OCI-LY1 (cell line): Measurements from ENCODE around the gene HSBP1L1.
"Not testable (repeated sequence)": the region's sequence is repeated elsewhere in the genome, so short reads cannot be mapped to it uniquely, and the experiment has no call there.

Experiments
- H2AFZ ChIP-seq: fragments of 200-600 bp; sonication (generic), shearing (Covaris generic); 2 replicates; pipeline ENCODE4 v1.6.0; 2014; ENCODE audit warnings: antibody characterized with exemption, mild to moderate bottlenecking, low read length
- H3F3A ChIP-seq: fragments of 200-600 bp; sonication (generic), shearing (Covaris generic); 2 replicates; pipeline ENCODE4 v1.6.0; 2014; ENCODE audit warnings: mild to moderate bottlenecking, antibody characterized with exemption, low read length, moderate library complexity; ENCODE audit not compliant: insufficient read depth
- H3K27ac ChIP-seq: fragments of 200-600 bp; sonication (generic); 2 replicates; pipeline ENCODE4 v1.5.1; 2014; ENCODE audit warnings: low read length, mixed run types, mild to moderate bottlenecking, low read depth; ENCODE audit not compliant: poor library complexity, severe bottlenecking
- H3K27me3 ChIP-seq: fragments of 200-600 bp; sonication (generic); 2 replicates; pipeline ENCODE4 v1.6.0; 2014; ENCODE audit warnings: antibody characterized with exemption, mild to moderate bottlenecking, low read length, moderate library complexity; ENCODE audit not compliant: insufficient read depth
- H3K36me3 ChIP-seq: fragments of 200-600 bp; sonication (generic); 2 replicates; pipeline ENCODE4 v1.6.1; 2014; ENCODE audit warnings: mild to moderate bottlenecking, antibody characterized with exemption, low read length, moderate library complexity, mixed read lengths; ENCODE audit not compliant: insufficient read depth
- H3K4me1 ChIP-seq: fragments of 200-600 bp; sonication (generic); 2 replicates; pipeline ENCODE4 v1.5.1; 2014; ENCODE audit warnings: mild to moderate bottlenecking, low read length, moderate library complexity; ENCODE audit not compliant: insufficient read depth, severe bottlenecking
- H3K4me2 ChIP-seq: fragments of 200-600 bp; sonication (generic), shearing (Covaris generic); 2 replicates; pipeline ENCODE4 v1.6.1; 2014; ENCODE audit warnings: low read length
- H3K4me3 ChIP-seq: fragments of 200-600 bp; sonication (generic); 2 replicates; pipeline ENCODE4 v1.5.1; 2014; ENCODE audit warnings: low read length, low read depth, mild to moderate bottlenecking, mixed read lengths; ENCODE audit not compliant: poor library complexity, severe bottlenecking
- H3K79me2 ChIP-seq: fragments of 200-600 bp; shearing (Covaris generic); 2 replicates; pipeline ENCODE4 v1.6.1; 2016; ENCODE audit warnings: mixed run types, low read length, mixed read lengths; ENCODE audit not compliant: insufficient read depth
- H3K9ac ChIP-seq: fragments of 200-600 bp; sonication (generic), shearing (Covaris generic); 2 replicates; pipeline ENCODE4 v1.6.1; 2014; ENCODE audit warnings: mild to moderate bottlenecking, low read length, mixed read lengths
- H3K9me2 ChIP-seq: fragments of 200-600 bp; sonication (generic), shearing (Covaris generic); 2 replicates; pipeline ENCODE4 v1.6.1; 2014; ENCODE audit warnings: low read depth, mild to moderate bottlenecking, low read length, mixed read lengths
- H3K9me3 ChIP-seq: fragments of 200-600 bp; shearing (Covaris generic); 2 replicates; pipeline ENCODE4 v1.6.1; 2014; ENCODE audit warnings: low read length, mixed read lengths
- H4K20me1 ChIP-seq: fragments of 200-600 bp; sonication (generic), shearing (Covaris generic); 2 replicates; pipeline ENCODE4 v1.6.0; 2016; ENCODE audit warnings: mild to moderate bottlenecking, low read length; ENCODE audit not compliant: insufficient read depth
- EZH2 ChIP-seq: fragments of 200-600 bp; sonication (generic), shearing (Covaris generic); IDR thresholded peaks from 2 replicates; pipeline ENCODE4 v1.8.0; 2017; ENCODE audit warnings: borderline replicate concordance, mixed run types, mild to moderate bottlenecking, antibody characterized with exemption, low read length, moderate library complexity, mixed read lengths
- TF ChIP-seq, protein P1 (sequence below): fragments of 200-600 bp; sonication (generic), shearing (Covaris generic); IDR thresholded peaks from 2 replicates; pipeline ENCODE4 v1.5.1; 2017; ENCODE audit warnings: mild to moderate bottlenecking, antibody characterized with exemption, low read length, moderate library complexity, mixed read lengths

Gene HSBP1L1

DNA sequence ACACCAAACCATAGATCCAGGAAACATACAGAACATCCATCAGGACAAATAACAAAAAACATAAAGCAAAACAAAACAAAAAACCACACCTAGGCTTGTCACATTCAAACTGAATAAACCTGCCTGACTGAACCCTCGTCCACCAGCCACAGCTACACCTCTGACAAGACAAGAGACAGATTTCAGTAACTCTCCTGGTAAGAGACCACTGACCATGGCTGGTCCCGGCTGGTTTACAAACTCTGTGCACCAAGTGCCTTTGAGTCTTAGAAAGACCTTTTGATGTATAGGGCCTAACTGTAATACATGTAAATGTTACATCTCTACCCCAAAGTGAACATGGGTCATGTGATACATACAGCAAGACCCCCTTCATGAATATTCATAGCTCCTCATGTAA is 8.2 kb upstream of the HSBP1L1 start:
- H4K20me1 ChIP-seq = no peaks in the 10 kb centered on the region
- no peaks in the 10 kb centered on the region for H3K36me3 ChIP-seq
- TF ChIP-seq EZH2 = no peak
- TF ChIP-seq, protein P1, sequence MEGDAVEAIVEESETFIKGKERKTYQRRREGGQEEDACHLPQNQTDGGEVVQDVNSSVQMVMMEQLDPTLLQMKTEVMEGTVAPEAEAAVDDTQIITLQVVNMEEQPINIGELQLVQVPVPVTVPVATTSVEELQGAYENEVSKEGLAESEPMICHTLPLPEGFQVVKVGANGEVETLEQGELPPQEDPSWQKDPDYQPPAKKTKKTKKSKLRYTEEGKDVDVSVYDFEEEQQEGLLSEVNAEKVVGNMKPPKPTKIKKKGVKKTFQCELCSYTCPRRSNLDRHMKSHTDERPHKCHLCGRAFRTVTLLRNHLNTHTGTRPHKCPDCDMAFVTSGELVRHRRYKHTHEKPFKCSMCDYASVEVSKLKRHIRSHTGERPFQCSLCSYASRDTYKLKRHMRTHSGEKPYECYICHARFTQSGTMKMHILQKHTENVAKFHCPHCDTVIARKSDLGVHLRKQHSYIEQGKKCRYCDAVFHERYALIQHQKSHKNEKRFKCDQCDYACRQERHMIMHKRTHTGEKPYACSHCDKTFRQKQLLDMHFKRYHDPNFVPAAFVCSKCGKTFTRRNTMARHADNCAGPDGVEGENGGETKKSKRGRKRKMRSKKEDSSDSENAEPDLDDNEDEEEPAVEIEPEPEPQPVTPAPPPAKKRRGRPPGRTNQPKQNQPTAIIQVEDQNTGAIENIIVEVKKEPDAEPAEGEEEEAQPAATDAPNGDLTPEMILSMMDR = no peak
- no peaks in the 10 kb centered on the region for H3K9me2 ChIP-seq
- no peak overlapping the region for H3K4me2 ChIP-seq
- H3K27me3 ChIP-seq = no peaks in the 10 kb centered on the region
- no peak overlapping the region for H3K27ac ChIP-seq
- no peak overlapping the region for H3K4me3 ChIP-seq
- H3K9ac ChIP-seq = no peak overlapping the region
- H3F3A ChIP-seq = no peaks in the 10 kb centered on the region
- no peaks in the 10 kb centered on the region for H3K9me3 ChIP-seq
- no peaks in the 10 kb centered on the region for H3K79me2 ChIP-seq
- H2AFZ ChIP-seq = no peak overlapping the region
- peaks cover 32% of the 10 kb centered on the region for H3K4me1 ChIP-seq

GRCh38 chr18:79958981-79959380 is 5.5 kb upstream of the HSBP1L1 start:
- H4K20me1 ChIP-seq = no peaks in the 10 kb centered on the region
- H3K4me1 ChIP-seq = peaks cover 48% of the 10 kb centered on the region
- H3K36me3 ChIP-seq = no peaks in the 10 kb centered on the region
- TF ChIP-seq, protein P1 = no peak
- no peak for TF ChIP-seq EZH2
- H3K27me3 ChIP-seq = no peaks in the 10 kb centered on the region
- H3K4me3 ChIP-seq = no peak overlapping the region
- no peaks in the 10 kb centered on the region for H3F3A ChIP-seq
- H3K27ac ChIP-seq = no peak overlapping the region
- H3K9ac ChIP-seq = no peak overlapping the region
- H3K79me2 ChIP-seq = no peaks in the 10 kb centered on the region
- no peak overlapping the region for H2AFZ ChIP-seq
- H3K4me2 ChIP-seq = no peak overlapping the region
- H3K9me3 ChIP-seq = no peaks in the 10 kb centered on the region
- no peaks in the 10 kb centered on the region for H3K9me2 ChIP-seq

GRCh38 chr18:79960161-79960801 is 4.2 kb upstream of the HSBP1L1 start:
- not testable (repeated sequence) for H3F3A ChIP-seq, H2AFZ ChIP-seq, H3K27me3 ChIP-seq, H4K20me1 ChIP-seq, H3K79me2 ChIP-seq, H3K9me2 ChIP-seq, H3K9me3 ChIP-seq, H3K36me3 ChIP-seq
- H3K9ac ChIP-seq = peak overlapping the region; percentile 19; the same call in 1 of the 2 replicates
- peak overlapping the region; percentile 54; the same call in 1 of the 2 replicates for H3K4me2 ChIP-seq
- peak overlapping the region; percentile 26 for H3K27ac ChIP-seq
- peaks cover 49% of the 10 kb centered on the region for H3K4me1 ChIP-seq
- peak overlapping the region; percentile 33 for H3K4me3 ChIP-seq
